WI38 (cell line): Measurements from ENCODE around the gene CNPY2.
A peak's percentile ranks its signal among the peaks of the same experiment; 100 is the strongest.

Source experiments
- H3K4me3 ChIP-seq: 2 replicates; pipeline ENCODE4 v1.5.1; 2011; ENCODE audit warnings: low read depth, mild to moderate bottlenecking, control low read depth, low read length
- CTCF ChIP-seq: IDR thresholded peaks from 2 replicates; pipeline ENCODE4 v1.5.1; 2012; ENCODE audit warnings: low read depth, mild to moderate bottlenecking, control low read depth, low read length

Gene CNPY2

GRCh38 chr12:56311003-56311402, 4.8 kb downstream of the CNPY2 start:
- no peak for TF ChIP-seq CTCF
- H3K4me3 ChIP-seq: no peak overlapping the region

GRCh38 chr12:56308714-56309113, 7.1 kb downstream of the CNPY2 start:
- TF ChIP-seq CTCF: no peak
- no peak overlapping the region for H3K4me3 ChIP-seq

GRCh38 chr12:56307221-56307965, 8.4 kb downstream of the CNPY2 start:
- TF ChIP-seq CTCF: no peak
- H3K4me3 ChIP-seq: no peak overlapping the region

GRCh38 chr12:56304872-56305590, 10.8 kb downstream of the CNPY2 start:
- TF ChIP-seq CTCF: no peak
- no peak overlapping the region for H3K4me3 ChIP-seq

GRCh38 chr12:56304276-56304675, 11.5 kb downstream of the CNPY2 start:
- no peak for TF ChIP-seq CTCF
- H3K4me3 ChIP-seq: no peak overlapping the region

- no peak for TF ChIP-seq CTCF
- H3K4me3 ChIP-seq: peak overlapping the region; percentile 91
These were observed 14.9 kb downstream of the CNPY2 start for GRCh38 chr12:56300644-56301464.
